ENCODE results near the gene R3HDM1. TPM values are rescaled to one million over a fixed set of nuclear protein-coding genes. Genes with fewer than 3 reads are reported as not detected.
A peak's percentile ranks its signal among the peaks of the same experiment; 100 is the strongest.

Gene R3HDM1
- total RNA-seq, 1 donor from 2014 or later: 44.7 TPM

DNA sequence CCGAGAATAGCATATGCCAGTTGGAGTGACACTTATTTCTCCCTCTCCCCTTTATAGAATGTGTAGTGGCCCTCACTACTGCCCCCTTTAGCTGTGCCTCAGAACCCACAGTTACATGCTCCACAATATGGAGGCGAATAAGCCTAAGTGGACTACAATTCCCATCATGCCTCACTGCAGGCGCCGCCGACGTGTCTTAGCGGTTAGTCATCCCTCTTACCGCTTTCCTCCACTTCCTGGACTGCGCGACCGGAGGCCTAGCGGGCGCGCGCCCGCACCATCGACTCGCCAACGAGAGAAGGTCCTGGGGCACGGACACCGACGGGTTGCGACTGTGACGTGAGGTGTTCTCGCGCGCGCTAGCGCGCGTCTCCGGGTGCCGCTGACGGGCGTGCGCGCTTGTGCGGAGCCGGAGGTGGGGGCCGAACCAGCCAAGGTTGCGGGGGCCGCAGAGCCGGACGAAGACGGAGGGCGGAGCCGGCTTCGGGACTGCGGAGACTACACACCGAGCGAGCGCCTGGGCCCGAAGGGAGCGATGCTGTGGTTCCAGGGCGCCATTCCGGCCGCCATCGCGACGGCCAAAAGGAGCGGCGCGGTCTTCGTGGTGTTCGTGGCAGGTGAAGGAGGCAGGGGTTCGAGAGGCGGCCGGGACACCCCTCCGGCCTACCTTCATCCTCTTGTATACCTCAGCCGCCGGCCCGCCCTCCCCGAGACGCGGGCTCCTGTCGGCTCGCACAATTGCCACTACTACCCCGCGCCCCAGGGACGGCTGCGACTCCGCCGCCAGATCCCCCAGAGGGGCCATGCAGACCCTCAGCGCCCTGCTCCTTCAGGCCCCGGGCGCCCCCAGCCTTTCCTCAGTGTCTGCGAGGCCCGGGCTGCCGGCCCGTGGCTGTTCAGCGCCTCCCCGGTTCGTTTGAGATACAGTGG lies 210.4 kb downstream of the R3HDM1 start, which contains the start of gene UBXN4:
Gene UBXN4 (plus strand): TSS at position 461 of the 930 bp plus-strand sequence. CDS start 75 bp downstream, at position 536.
- Mint-ChIP-seq H3K36me3 (ENCODE audit: low read depth, unreplicated experiment) (no peaks in the 10 kb centered on the region), H3K27me3 (ENCODE audit: low read depth, unreplicated experiment) (no peaks in the 10 kb centered on the region), H3K27ac (ENCODE audit: unreplicated experiment) (peak within 1 kb of the TSS; percentile 99), H3K4me3 (ENCODE audit: unreplicated experiment) (peak within 1 kb of the TSS; percentile 90), H3K4me1 (ENCODE audit: low read depth, unreplicated experiment) (peaks cover 21% of the 10 kb centered on the region), H3K9me3 (ENCODE audit: unreplicated experiment) (no peaks in the 10 kb centered on the region)
- Histone ChIP-seq H3K4me1 (ENCODE audit: insufficient read depth, low read length) (peaks cover 16% of the 10 kb centered on the region), H3K9ac (ENCODE audit: low read length) (peak within 1 kb of the TSS; percentile 98), H3K79me2 (ENCODE audit: insufficient read depth, low read length) (peaks cover 49% of the 10 kb centered on the region), H4K20me1 (ENCODE audit: insufficient read depth, low read length) (peaks cover 34% of the 10 kb centered on the region), H2AFZ (ENCODE audit: low read depth, low read length) (peak within 1 kb of the TSS; percentile 72), H3K4me3 (ENCODE audit: insufficient read depth, low read depth, low read length) (peak within 1 kb of the TSS; percentile 89), H3K4me2 (ENCODE audit: low read length) (peak within 1 kb of the TSS; percentile 82), H3K9me3 (ENCODE audit: insufficient read depth, low read depth, low read length) (no peaks in the 10 kb centered on the region), H3K27me3 (ENCODE audit: insufficient read depth, low read length) (no peaks in the 10 kb centered on the region), H3K36me3 (ENCODE audit: insufficient read depth, low read length) (no peaks in the 10 kb centered on the region), H3K27ac (ENCODE audit: low read depth, low read length) (peak within 1 kb of the TSS; percentile 95)
- FAIRE-seq (no peak), DNase-seq (ENCODE audit: low read depth) (peak; percentile 98)
- TF ChIP-seq, protein P1, sequence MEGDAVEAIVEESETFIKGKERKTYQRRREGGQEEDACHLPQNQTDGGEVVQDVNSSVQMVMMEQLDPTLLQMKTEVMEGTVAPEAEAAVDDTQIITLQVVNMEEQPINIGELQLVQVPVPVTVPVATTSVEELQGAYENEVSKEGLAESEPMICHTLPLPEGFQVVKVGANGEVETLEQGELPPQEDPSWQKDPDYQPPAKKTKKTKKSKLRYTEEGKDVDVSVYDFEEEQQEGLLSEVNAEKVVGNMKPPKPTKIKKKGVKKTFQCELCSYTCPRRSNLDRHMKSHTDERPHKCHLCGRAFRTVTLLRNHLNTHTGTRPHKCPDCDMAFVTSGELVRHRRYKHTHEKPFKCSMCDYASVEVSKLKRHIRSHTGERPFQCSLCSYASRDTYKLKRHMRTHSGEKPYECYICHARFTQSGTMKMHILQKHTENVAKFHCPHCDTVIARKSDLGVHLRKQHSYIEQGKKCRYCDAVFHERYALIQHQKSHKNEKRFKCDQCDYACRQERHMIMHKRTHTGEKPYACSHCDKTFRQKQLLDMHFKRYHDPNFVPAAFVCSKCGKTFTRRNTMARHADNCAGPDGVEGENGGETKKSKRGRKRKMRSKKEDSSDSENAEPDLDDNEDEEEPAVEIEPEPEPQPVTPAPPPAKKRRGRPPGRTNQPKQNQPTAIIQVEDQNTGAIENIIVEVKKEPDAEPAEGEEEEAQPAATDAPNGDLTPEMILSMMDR (IDR thresholded peaks at IDR 0.05; ENCODE audit: insufficient read depth, low read depth, low read length): peak; percentile 60
- no peak for TF ChIP-seq EZH2 (IDR thresholded peaks at IDR 0.05; ENCODE audit: insufficient read depth, low read length)

GRCh38 chr2:135742325-135742757 lies 211.1 kb downstream of the R3HDM1 start:
- peak overlapping the region; percentile 95 for H3K27ac ChIP-seq (ENCODE audit: low read depth, low read length)
- H3K27ac Mint-ChIP-seq (ENCODE audit: unreplicated experiment): peak overlapping the region; percentile 99

More at GRCh38 chr2:135742325-135742757, 211.1 kb downstream of the R3HDM1 start:
- peak overlapping the region; percentile 98 for H3K9ac ChIP-seq (ENCODE audit: low read length)
- no peaks in the 10 kb centered on the region for H3K9me3 ChIP-seq (ENCODE audit: insufficient read depth, low read depth, low read length)
- Mint-ChIP-seq H3K4me3 (ENCODE audit: unreplicated experiment) (peak overlapping the region; percentile 90), H3K9me3 (ENCODE audit: unreplicated experiment) (no peaks in the 10 kb centered on the region), H3K36me3 (ENCODE audit: low read depth, unreplicated experiment) (no peaks in the 10 kb centered on the region), H3K27me3 (ENCODE audit: low read depth, unreplicated experiment) (no peaks in the 10 kb centered on the region), H3K4me1 (ENCODE audit: low read depth, unreplicated experiment) (peaks cover 22% of the 10 kb centered on the region)
- FAIRE-seq (no peak), DNase-seq (ENCODE audit: low read depth) (peak; percentile 69)
- TF ChIP-seq, protein P1 (IDR thresholded peaks at IDR 0.05; ENCODE audit: insufficient read depth, low read depth, low read length): no peak
- TF ChIP-seq EZH2 (IDR thresholded peaks at IDR 0.05; ENCODE audit: insufficient read depth, low read length): no peak
- H4K20me1 ChIP-seq (ENCODE audit: insufficient read depth, low read length): peaks cover 41% of the 10 kb centered on the region
- H3K4me2 ChIP-seq (ENCODE audit: low read length): peak overlapping the region; percentile 82
- no peaks in the 10 kb centered on the region for H3K27me3 ChIP-seq (ENCODE audit: insufficient read depth, low read length)
- peak overlapping the region; percentile 65 for H2AFZ ChIP-seq (ENCODE audit: low read depth, low read length)
- H3K79me2 ChIP-seq (ENCODE audit: insufficient read depth, low read length): peaks cover 56% of the 10 kb centered on the region
- H3K4me3 ChIP-seq (ENCODE audit: insufficient read depth, low read depth, low read length): peak overlapping the region; percentile 89
- H3K36me3 ChIP-seq (ENCODE audit: insufficient read depth, low read length): peaks cover under 1% of the 10 kb centered on the region
- H3K4me1 ChIP-seq (ENCODE audit: insufficient read depth, low read length): peaks cover 16% of the 10 kb centered on the region

All from astrocyte (in vitro differentiated cells and primary cell).